Esophagus muscularis mucosa (tissue), 4 donors: Measurements from ENCODE around the gene PLA2G4B.

Experiments
- CTCF ChIP-seq, 3 experiments: fragments of 200-600 bp in 2 of 3; fragments of 450-650 bp in 1 of 3; sonication (generic) in 2 of 3; IDR thresholded peaks; one replicate each; pipeline ENCODE4 v1.5.1; 2017 to 2019; ENCODE audit warnings: antibody characterized with exemption in 3 of 3, mild to moderate bottlenecking in 2 of 3, moderate library complexity in 1 of 3
- EP300 ChIP-seq: sonication (generic); formaldehyde crosslinking; IDR thresholded peaks from one replicate; pipeline ENCODE4 v1.6.1; 2017; ENCODE audit warnings: antibody characterized with exemption
- POLR2A ChIP-seq: fragments of 450-650 bp; IDR thresholded peaks from one replicate; pipeline ENCODE4 v1.6.1; 2017; ENCODE audit warnings: antibody characterized with exemption, moderate library complexity, mild to moderate bottlenecking, low read depth
- POLR2AphosphoS5 ChIP-seq, 2 donors: sonication (generic); formaldehyde crosslinking; IDR thresholded peaks; one replicate each; pipeline ENCODE4 v1.6.1; 2017; ENCODE audit warnings: antibody characterized with exemption in 2 of 2

- TF ChIP-seq CTCF (IDR thresholded peaks at IDR 0.05) (no peak), POLR2A (no peak), POLR2AphosphoS5 (IDR thresholded peaks at IDR 0.05) (no peak), EP300 (no peak)
Observed at GRCh38 chr15:41813426-41813825, 25.2 kb upstream of the PLA2G4B start.
